Measurements from ENCODE around the gene MLLT10.

DNA sequence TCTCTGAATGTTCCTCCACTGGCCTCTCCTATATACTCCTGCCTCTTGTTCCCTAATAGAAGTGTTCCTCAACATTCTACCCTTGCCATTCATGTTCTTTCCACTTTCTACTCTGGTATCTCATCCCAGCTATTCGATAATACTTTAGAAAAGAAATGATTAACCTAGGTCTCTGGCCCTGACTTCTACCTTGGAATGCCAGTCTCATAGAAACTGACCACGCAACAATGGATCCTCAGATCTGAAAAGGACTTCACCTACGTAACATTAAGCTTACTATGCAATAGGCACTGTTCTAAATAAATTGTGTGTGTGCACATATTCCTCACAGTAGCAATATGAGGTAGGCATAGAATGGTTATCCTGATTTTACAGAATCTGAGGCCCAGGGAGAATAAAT, 235.0 kb downstream of the MLLT10 start:
- TF ChIP-seq EZH2 (IDR thresholded peaks at IDR 0.05), result no peak
- no peak for TF ChIP-seq POLR2AphosphoS5 (IDR thresholded peaks at IDR 0.05; ENCODE audit: borderline replicate concordance, low read depth, low read length)
- no peak for TF ChIP-seq FOXP2 (optimal IDR thresholded peaks at IDR 0.05; ENCODE audit: control extremely low read depth, extremely low read length, insufficient read depth)
